GM20000 (cell line): Measurements from ENCODE around the gene EIF2S2.

Source experiments
- DNase-seq: peaks from one replicate; pipeline ENCODE4 v3.0.0; 2012; ENCODE audit warnings: low spot score
- CTCF ChIP-seq: IDR thresholded peaks from 2 replicates; pipeline ENCODE4 v1.5.1; 2012; ENCODE audit warnings: mild to moderate bottlenecking, control low read depth; ENCODE audit errors: extremely low read depth, missing control alignments

EIF2S2 gene

GRCh38 chr20:34110025-34110744 is 1.9 kb downstream of the EIF2S2 start:
- no peak for DNase-seq
- TF ChIP-seq CTCF = no peak

GRCh38 chr20:34109442-34109841 is 2.6 kb downstream of the EIF2S2 start:
- TF ChIP-seq CTCF = no peak

GRCh38 chr20:34108616-34109174 is 3.3 kb downstream of the EIF2S2 start:
- DNase-seq = no peak
- no peak for TF ChIP-seq CTCF

More at GRCh38 chr20:34109442-34109841, 2.6 kb downstream of the EIF2S2 start:
- no peak for DNase-seq

GRCh38 chr20:34105978-34106675 is 5.9 kb downstream of the EIF2S2 start:
- DNase-seq = no peak
- no peak for TF ChIP-seq CTCF

GRCh38 chr20:34104059-34104458 is 8.0 kb downstream of the EIF2S2 start:
- no peak for DNase-seq
- TF ChIP-seq CTCF = no peak

- DNase-seq = no peak
- no peak for TF ChIP-seq CTCF
Measured at GRCh38 chr20:34102342-34102741, 9.7 kb downstream of the EIF2S2 start.

- TF ChIP-seq CTCF = no peak
- no peak for DNase-seq
Measured at GRCh38 chr20:34100576-34100975, 11.5 kb downstream of the EIF2S2 start.
